SKM-1 treated with dmso at 0.1 percent for 144 hours (cell line): Measurements from ENCODE around the gene CAMSAP1.

Source experiments
- DNase-seq: peaks from one replicate; lab custom pipeline; 2025; ENCODE audit not compliant: unreplicated experiment; lab: John Stamatoyannopoulos, UW

The CAMSAP1 gene

GRCh38 chr9:135840539-135840938, 66.8 kb downstream of the CAMSAP1 start:
- no peak for DNase-seq

DNA sequence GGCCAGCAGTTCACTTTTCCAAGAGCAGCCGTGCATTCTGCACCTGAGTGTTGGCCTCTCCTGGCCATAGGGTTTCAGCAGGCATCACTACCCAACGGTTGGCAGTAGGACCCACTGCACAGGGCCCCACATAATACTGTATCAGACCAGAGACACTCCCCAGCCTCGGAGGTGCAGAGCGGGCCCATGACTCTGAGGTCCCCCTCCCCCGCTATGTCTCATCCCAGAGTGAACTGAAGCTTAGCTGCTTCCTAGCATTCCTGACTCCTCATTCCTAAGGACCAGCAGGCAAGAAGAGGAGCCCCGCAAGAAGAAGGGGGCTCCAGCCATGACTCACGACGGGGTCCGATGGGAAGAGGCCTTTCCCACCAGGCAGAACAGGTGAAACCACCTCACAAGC, 67.2 kb downstream of the CAMSAP1 start:
- DNase-seq: no peak

DNA sequence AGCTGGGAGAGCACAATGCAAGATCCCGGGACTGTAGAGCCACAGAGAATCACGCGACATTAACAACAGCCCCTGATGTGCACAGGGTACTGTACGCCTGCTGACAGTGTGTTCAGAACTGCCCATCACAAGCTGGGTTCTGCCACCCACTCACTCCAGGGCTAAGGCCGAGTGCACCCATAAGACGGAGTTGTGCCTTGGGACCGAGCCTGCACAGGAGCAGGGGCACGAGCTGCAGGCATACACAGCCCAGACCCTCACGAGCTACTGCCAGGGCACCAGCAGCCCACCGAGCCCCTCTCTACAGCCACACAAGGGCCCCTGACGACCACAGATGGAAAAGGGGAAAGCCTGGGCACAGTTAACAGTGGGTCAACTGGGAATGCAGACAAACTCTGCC, 67.8 kb downstream of the CAMSAP1 start:
- DNase-seq: no peak

DNA sequence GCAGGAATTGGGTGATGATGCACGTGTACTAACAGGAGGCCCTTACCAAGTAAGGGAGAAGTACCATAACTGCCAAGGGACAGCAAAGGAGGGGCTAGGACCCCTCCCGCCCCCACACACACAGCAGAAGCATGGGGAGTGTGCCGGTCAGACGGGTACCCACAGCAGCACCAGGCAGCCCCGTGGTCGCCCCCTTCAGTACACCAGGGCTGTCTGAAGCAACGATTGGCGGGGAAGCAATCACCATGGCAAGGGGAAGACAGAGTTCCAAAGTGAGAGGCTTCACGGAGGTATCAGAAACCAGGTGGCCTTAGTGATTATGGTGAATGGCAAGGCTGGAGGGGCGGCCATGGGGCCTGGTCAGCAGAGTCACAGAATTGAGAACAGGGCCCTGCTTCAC, 72.2 kb downstream of the CAMSAP1 start:
- DNase-seq: no peak

- DNase-seq: no peak
These were observed 73.5 kb downstream of the CAMSAP1 start for GRCh38 chr9:135833864-135834263.

- DNase-seq: no peak
These were observed 76.8 kb downstream of the CAMSAP1 start for GRCh38 chr9:135830496-135830895.

DNA sequence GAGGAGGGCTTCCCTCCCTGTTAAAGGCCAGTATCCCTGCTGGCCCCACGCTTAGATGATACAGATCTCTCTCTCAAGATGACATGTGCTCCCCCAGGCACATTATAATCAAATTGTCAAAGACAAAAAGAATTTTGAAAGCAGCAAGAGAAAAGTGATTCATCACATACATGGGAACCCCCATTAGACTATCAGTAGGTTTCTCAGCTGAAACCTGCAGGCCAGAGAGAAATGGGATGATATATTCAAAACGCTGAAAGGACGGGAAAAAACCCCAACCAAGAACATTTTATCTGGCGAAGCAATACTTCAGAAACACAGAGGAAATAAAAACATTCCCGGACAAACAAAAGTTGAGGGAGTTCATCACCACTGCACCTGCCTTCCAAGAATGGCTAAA, 78.7 kb downstream of the CAMSAP1 start:
- DNase-seq: no peak

GRCh38 chr9:135827866-135828580, 79.3 kb downstream of the CAMSAP1 start:
- no peak for DNase-seq

- no peak for DNase-seq
These were observed 80.0 kb downstream of the CAMSAP1 start for GRCh38 chr9:135827301-135827700.

DNA sequence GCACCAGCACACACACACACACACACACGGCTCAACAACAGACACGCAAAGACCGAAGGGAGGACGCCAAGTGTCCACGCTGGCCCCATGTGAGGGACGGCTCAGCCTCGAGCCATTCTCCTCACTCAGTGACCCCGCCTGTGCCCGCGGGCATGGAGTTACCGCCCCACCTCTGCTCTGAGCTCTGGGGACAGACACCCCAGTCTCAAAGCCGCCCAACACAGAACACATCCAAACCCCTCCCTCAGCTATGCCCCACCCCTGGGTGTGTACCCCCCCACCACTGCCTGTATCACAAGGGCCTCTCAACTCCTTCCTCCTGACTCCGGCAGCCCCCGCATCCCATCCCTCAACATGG, 81.2 kb downstream of the CAMSAP1 start:
- no peak for DNase-seq

- DNase-seq: no peak
These were observed 81.7 kb downstream of the CAMSAP1 start for GRCh38 chr9:135825435-135826187.

- DNase-seq: no peak
These were observed 84.3 kb downstream of the CAMSAP1 start for GRCh38 chr9:135823036-135823435.

- no peak for DNase-seq
These were observed 85.0 kb downstream of the CAMSAP1 start for GRCh38 chr9:135822374-135822755.

GRCh38 chr9:135821733-135822373, 85.5 kb downstream of the CAMSAP1 start:
- no peak for DNase-seq

GRCh38 chr9:135821116-135821515, 86.2 kb downstream of the CAMSAP1 start:
- no peak for DNase-seq

DNA sequence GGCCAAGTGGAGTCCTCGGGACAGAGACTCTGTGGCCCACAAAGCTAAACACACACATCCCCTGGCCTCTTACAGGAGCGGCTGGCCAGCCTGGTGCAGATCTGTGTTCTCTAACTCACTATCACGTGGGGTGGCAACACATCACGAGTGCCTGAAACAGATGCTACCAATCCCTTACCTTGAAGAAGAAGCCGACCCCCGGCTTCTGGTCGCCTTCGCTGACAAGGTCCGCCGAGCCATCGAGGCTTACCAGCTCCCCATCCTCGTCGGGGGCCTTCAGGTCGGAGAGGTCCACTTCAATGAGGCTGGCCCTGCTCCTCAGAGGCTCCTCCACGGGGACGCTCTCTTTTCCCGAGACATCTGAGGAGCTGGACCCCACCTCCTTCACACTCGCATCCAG, 86.7 kb downstream of the CAMSAP1 start:
- DNase-seq: no peak

DNA sequence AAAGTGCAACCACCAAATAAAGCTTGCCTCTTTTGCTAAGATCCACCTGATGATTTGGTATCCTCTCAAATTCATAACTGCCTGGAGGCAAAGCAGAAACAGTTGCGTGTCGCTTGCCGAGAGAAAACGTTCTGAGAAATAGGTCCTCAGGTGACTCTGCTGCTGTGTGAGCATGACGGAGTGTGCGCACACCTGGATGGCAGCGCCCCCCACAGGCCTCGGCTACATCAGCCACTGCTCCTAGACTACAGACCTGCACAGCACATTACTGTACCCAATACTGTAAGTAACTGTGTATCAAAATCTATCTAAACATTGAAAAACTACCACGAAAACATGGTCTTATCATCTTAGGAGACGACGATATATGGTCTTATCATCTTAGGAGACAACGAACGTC, 87.4 kb downstream of the CAMSAP1 start:
- no peak for DNase-seq

- DNase-seq: no peak
These were observed 88.4 kb downstream of the CAMSAP1 start for GRCh38 chr9:135818718-135819475.

DNA sequence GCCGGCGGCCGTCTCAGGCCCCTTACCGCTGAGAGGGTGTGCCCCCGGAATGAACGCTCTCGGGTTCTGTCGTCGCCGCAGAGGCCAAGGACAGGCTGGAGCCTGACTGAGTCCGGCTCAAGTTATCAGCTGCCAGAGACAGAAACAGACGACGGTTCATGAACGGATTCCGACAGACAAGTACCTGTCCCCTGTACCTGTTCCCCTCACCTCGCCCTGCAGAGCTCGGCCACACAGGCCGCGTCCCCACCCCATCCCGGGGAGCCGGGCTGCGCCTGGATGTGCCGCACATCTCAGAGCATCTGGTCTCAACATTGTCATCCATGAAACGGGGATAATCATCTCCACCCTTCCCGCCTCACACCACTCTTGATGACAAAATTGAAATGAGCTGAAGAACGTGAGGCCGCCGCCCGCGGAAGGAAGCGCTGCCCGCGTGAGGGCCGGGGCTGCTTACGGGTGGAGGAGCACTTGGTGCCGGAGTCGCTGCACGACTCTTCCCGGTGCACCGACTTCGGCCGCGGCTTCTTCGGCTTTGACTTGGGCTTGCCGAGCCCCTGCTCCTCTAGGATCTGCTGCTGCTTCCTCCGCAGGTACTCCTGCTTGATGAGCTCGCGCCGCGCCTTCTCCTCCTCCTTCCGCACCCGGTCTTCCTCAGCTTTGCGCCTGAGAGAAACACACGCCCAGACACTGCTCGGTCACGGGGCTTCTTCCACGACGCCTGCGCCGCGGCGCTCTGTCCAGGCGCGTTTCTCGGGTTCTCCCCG, 89.2 kb downstream of the CAMSAP1 start:
- DNase-seq: no peak

- no peak for DNase-seq
These were observed 90.7 kb downstream of the CAMSAP1 start for GRCh38 chr9:135816651-135816970.
